CD4-positive, alpha-beta memory T cell (primary cell): ENCODE results near the gene FAM3A. TPM values are rescaled to one million over a fixed set of nuclear protein-coding genes. Genes with fewer than 3 reads are reported as not detected.

ENCODE experiments used
- CTCF ChIA-PET: fragments of 350-600 bp; sonication (Branson Sonifier 250); formaldehyde crosslinking; loops from one replicate; lab custom pipeline; 2021; ENCODE audit warnings: inconsistent platforms; ENCODE audit not compliant: partially characterized antibody; lab: Charles Lee
- POLR2A ChIA-PET: fragments of 350-600 bp; sonication (Branson Sonifier 250); formaldehyde crosslinking; loops from one replicate; lab custom pipeline; 2021; ENCODE audit not compliant: partially characterized antibody; lab: Charles Lee
- DNase-seq, 5 donors: peaks; one replicate each; pipeline versions ENCODE4 v3.0.0 to v3.0.0-alpha.2; 2020 to 2022; ENCODE audit warnings: mixed read lengths in 1 of 5
- H3K27ac ChIP-seq: one replicate; pipeline ENCODE4 v1.7.0; 2013; ENCODE audit warnings: low read depth, low read length
- H3K27me3 ChIP-seq: 2 replicates; pipeline ENCODE4 v1.7.0; 2013; ENCODE audit warnings: mild to moderate bottlenecking, low read length, moderate library complexity; ENCODE audit not compliant: insufficient read depth
- H3K36me3 ChIP-seq: 2 replicates; pipeline ENCODE4 v1.7.0; 2013; ENCODE audit warnings: mild to moderate bottlenecking, low read length, moderate library complexity; ENCODE audit not compliant: insufficient read depth
- H3K4me1 ChIP-seq: 2 replicates; pipeline ENCODE4 v1.7.0; 2013; ENCODE audit warnings: mild to moderate bottlenecking, low read length, moderate library complexity; ENCODE audit not compliant: insufficient read depth
- H3K4me3 ChIP-seq, 2 donors: one replicate each; pipeline ENCODE4 v1.7.0; 2013; ENCODE audit warnings: low read length in 2 of 2, mild to moderate bottlenecking in 1 of 2
- H3K9me3 ChIP-seq, 2 donors: one replicate each; pipeline ENCODE4 v1.7.0; 2013; ENCODE audit warnings: low read length in 2 of 2, control low read depth in 1 of 2; ENCODE audit not compliant: control insufficient read depth in 1 of 2
- H3K27ac Mint-ChIP-seq, 7 donors: one replicate each; pipeline ENCODE4 v1.8.0; 2020 to 2021; ENCODE audit warnings: mixed read lengths in 7 of 7, mild to moderate bottlenecking in 6 of 7, inconsistent platforms in 3 of 7, moderate library complexity in 3 of 7
- H3K27me3 Mint-ChIP-seq, 2 donors: one replicate each; pipeline ENCODE4 v1.8.0; 2020 to 2021; ENCODE audit warnings: mixed read lengths in 2 of 2
- H3K36me3 Mint-ChIP-seq, 2 donors: one replicate each; pipeline ENCODE4 v1.8.0; 2020 to 2021; ENCODE audit warnings: mixed read lengths in 2 of 2, inconsistent platforms in 1 of 2, mild to moderate bottlenecking in 1 of 2
- H3K4me1 Mint-ChIP-seq, 4 donors: one replicate each; pipeline ENCODE4 v1.8.0; 2020 to 2021; ENCODE audit warnings: mixed read lengths in 4 of 4, mild to moderate bottlenecking in 1 of 4
- H3K4me3 Mint-ChIP-seq, 8 donors: one replicate each; pipeline ENCODE4 v1.8.0; 2020 to 2021; ENCODE audit warnings: mixed read lengths in 8 of 8, mild to moderate bottlenecking in 7 of 8, moderate library complexity in 6 of 8, inconsistent platforms in 3 of 8
- H3K9me3 Mint-ChIP-seq, 8 donors: one replicate each; pipeline ENCODE4 v1.8.0; 2020 to 2021; ENCODE audit warnings: mixed read lengths in 8 of 8, mild to moderate bottlenecking in 5 of 8, inconsistent platforms in 3 of 8, moderate library complexity in 1 of 8
- intact Hi-C: fragments of 100-400 bp; cut with micrococcal nuclease; formaldehyde crosslinking; loops from one replicate; pipeline ENCODE4 v1.15.1; 2023
- polyA plus RNA-seq, 2 donors: library from polyadenylated mRNA; unstranded; fragments of 300-500 nt; fragmentation: Illumina TruSeq; gene quantifications; one replicate each; pipeline ENCODE4 v1.2.3, GENCODE V29; 2021
- total RNA-seq, 2 experiments: library from RNA; stranded (reverse); gene quantifications; one replicate each; pipeline ENCODE4 v1.2.3, GENCODE V29; 2021

Gene FAM3A
- total and polyA plus RNA-seq, 4 experiments from 2014 or later = 18.4 to 51.8 (median 35.6) TPM

GRCh38 chrX:154483325-154483724 lies 32.7 kb downstream of the FAM3A start:
- no peak overlapping the region for H3K27ac ChIP-seq
- ChIA-PET CTCF (no interaction called here), POLR2A (interaction anchor here (1.0 to 8.9 kb wide), 4 partner anchors 25 to 689 kb away, joined by 3 to 111 read pairs (median 20); partner anchors contain the start of genes IDH3G, PLXNA3, RPL10 and SSR4)
- H3K9me3 Mint-ChIP-seq = no peaks in the 10 kb centered on the region
- H3K4me3 ChIP-seq = no peak overlapping the region
- no peak for DNase-seq
- H3K36me3 ChIP-seq = no peaks in the 10 kb centered on the region
- peaks cover 0 to 5% of the 10 kb centered on the region in 2 donors for H3K36me3 Mint-ChIP-seq
- no peaks in the 10 kb centered on the region for H3K27me3 Mint-ChIP-seq
- H3K27me3 ChIP-seq = no peaks in the 10 kb centered on the region
- peaks cover 4 to 35% (median 12%) of the 10 kb centered on the region in 4 donors for H3K4me1 Mint-ChIP-seq
- peak overlapping the region in 2 of 8 donors; percentile 9 to 48 for H3K4me3 Mint-ChIP-seq
- intact Hi-C loops = no loop called here
- H3K27ac Mint-ChIP-seq = peak overlapping the region in 1 of 7 donors; percentile 6
- no peaks in the 10 kb centered on the region for H3K9me3 ChIP-seq
- peaks cover 39% of the 10 kb centered on the region for H3K4me1 ChIP-seq

GRCh38 chrX:154482786-154483185 lies 33.2 kb downstream of the FAM3A start:
- intact Hi-C loops = no loop called here
- DNase-seq = no peak
- ChIA-PET POLR2A (interaction anchor here (1.5 to 8.9 kb wide), 2 partner anchors 43 to 84 kb away, joined by 3 to 111 read pairs; partner anchors contain the start of gene RPL10), CTCF (no interaction called here)
- H3K27me3 Mint-ChIP-seq = no peaks in the 10 kb centered on the region
- H3K4me3 Mint-ChIP-seq = no peak overlapping the region
- H3K9me3 Mint-ChIP-seq = no peaks in the 10 kb centered on the region
- H3K36me3 Mint-ChIP-seq = peaks cover 0 to 5% of the 10 kb centered on the region in 2 donors
- H3K4me3 ChIP-seq = no peak overlapping the region
- H3K27me3 ChIP-seq = no peaks in the 10 kb centered on the region
- no peaks in the 10 kb centered on the region for H3K9me3 ChIP-seq
- peak overlapping the region in 1 of 7 donors; percentile 89 for H3K27ac Mint-ChIP-seq
- H3K4me1 Mint-ChIP-seq = peaks cover 5 to 30% (median 8%) of the 10 kb centered on the region in 4 donors
- H3K36me3 ChIP-seq = no peaks in the 10 kb centered on the region
- peaks cover 39% of the 10 kb centered on the region for H3K4me1 ChIP-seq
- no peak overlapping the region for H3K27ac ChIP-seq

- intact Hi-C loops = no loop called here
- CTCF ChIA-PET = interaction anchor here (1.2 kb wide), 1 partner anchor 45 kb away, joined by 3 read pairs; no protein-coding TSS in a partner anchor
Observed at GRCh38 chrX:154481911-154482601, 34.0 kb downstream of the FAM3A start.

GRCh38 chrX:154481195-154481594 lies 34.8 kb downstream of the FAM3A start:
- Mint-ChIP-seq H3K27me3 (no peaks in the 10 kb centered on the region), H3K4me3 (no peak overlapping the region), H3K27ac (peak overlapping the region in 1 of 7 donors; percentile 65), H3K4me1 (peaks cover 5 to 31% (median 10%) of the 10 kb centered on the region in 4 donors), H3K36me3 (peaks cover 0 to 2% of the 10 kb centered on the region in 2 donors), H3K9me3 (no peaks in the 10 kb centered on the region)
- Histone ChIP-seq H3K9me3 (no peaks in the 10 kb centered on the region), H3K36me3 (no peaks in the 10 kb centered on the region), H3K27me3 (no peaks in the 10 kb centered on the region), H3K4me3 (no peak overlapping the region), H3K27ac (no peak overlapping the region), H3K4me1 (peaks cover 38% of the 10 kb centered on the region)
- DNase-seq = no peak
- CTCF ChIA-PET = interaction anchor here (1.2 kb wide), 1 partner anchor 46 kb away, joined by 3 read pairs; no protein-coding TSS in a partner anchor
- POLR2A ChIA-PET = interaction anchor here (1.5 to 2.3 kb wide), 3 partner anchors 9 to 41 kb away, joined by 3 to 20 read pairs (median 5); partner anchors contain the start of genes FAM3A and SLC10A3
- intact Hi-C loops = no loop called here

More at GRCh38 chrX:154481911-154482601, 34.0 kb downstream of the FAM3A start:
- H3K27me3 ChIP-seq = no peaks in the 10 kb centered on the region
- H3K4me1 Mint-ChIP-seq = peaks cover 5 to 28% (median 11%) of the 10 kb centered on the region in 4 donors
- no peak for DNase-seq
- POLR2A ChIA-PET = interaction anchor here (1.5 to 1.6 kb wide), 2 partner anchors 35 to 42 kb away, joined by 3 to 5 read pairs; partner anchors contain the start of gene FAM3A
- peaks cover 0 to 4% of the 10 kb centered on the region in 2 donors for H3K36me3 Mint-ChIP-seq
- no peaks in the 10 kb centered on the region for H3K9me3 ChIP-seq
- H3K9me3 Mint-ChIP-seq = no peaks in the 10 kb centered on the region
- peak overlapping the region in 2 of 7 donors; percentile 15 to 89 for H3K27ac Mint-ChIP-seq
- H3K27ac ChIP-seq = no peak overlapping the region
- peaks cover 40% of the 10 kb centered on the region for H3K4me1 ChIP-seq
- no peaks in the 10 kb centered on the region for H3K27me3 Mint-ChIP-seq
- H3K4me3 ChIP-seq = no peak overlapping the region
- peak overlapping the region in 1 of 8 donors; percentile 24 for H3K4me3 Mint-ChIP-seq
- H3K36me3 ChIP-seq = no peaks in the 10 kb centered on the region

- ChIA-PET POLR2A (interaction anchor here (0.9 to 3.9 kb wide), 10 partner anchors 11 to 68 kb away, joined by 3 to 29 read pairs (median 4); partner anchors contain the start of genes ATP6AP1, PLXNA3 and SLC10A3), CTCF (interaction anchor here (1.3 kb wide), 1 partner anchor 47 kb away, joined by 3 read pairs; no protein-coding TSS in a partner anchor)
- Histone ChIP-seq H3K27me3 (no peaks in the 10 kb centered on the region), H3K9me3 (no peaks in the 10 kb centered on the region), H3K36me3 (no peaks in the 10 kb centered on the region), H3K4me3 (peak within 1 kb of the TSS in 1 of 2 donors; percentile 55), H3K27ac (peak within 1 kb of the TSS; percentile 76), H3K4me1 (peaks cover 21% of the 10 kb centered on the region)
- peak within 1 kb of the TSS; percentile 78 to 87 (median 83) for H3K4me3 Mint-ChIP-seq
- H3K4me1 Mint-ChIP-seq = peaks cover 5 to 19% (median 10%) of the 10 kb centered on the region in 4 donors
- no peaks in the 10 kb centered on the region for H3K27me3 Mint-ChIP-seq
- peak within 1 kb of the TSS; percentile 87 to 97 (median 91) for H3K27ac Mint-ChIP-seq
- H3K9me3 Mint-ChIP-seq = no peaks in the 10 kb centered on the region
- DNase-seq = peak; percentile 89 to 96 (median 94)
- H3K36me3 Mint-ChIP-seq = peaks cover 0 to 2% of the 10 kb centered on the region in 2 donors
- intact Hi-C loops = loop anchor here (1.0 to 10.0 kb wide), 5 partner anchors 11 to 64 kb away; partner anchors contain the start of genes FAM3A, FAM50A, SLC10A3 and TAFAZZIN
Observed at GRCh38 chrX:154478728-154479622, 37.1 kb downstream of the FAM3A start, which contains the start of gene LAGE3. LAGE3 (minus strand) TSS chrX:154479281; CDS start chrX:154478915, 366 bp downstream.

- Histone ChIP-seq H3K27ac (peak overlapping the region; percentile 76), H3K4me1 (peaks cover 20% of the 10 kb centered on the region), H3K9me3 (no peaks in the 10 kb centered on the region), H3K27me3 (no peaks in the 10 kb centered on the region), H3K36me3 (no peaks in the 10 kb centered on the region), H3K4me3 (peak overlapping the region in 1 of 2 donors; percentile 55)
- Mint-ChIP-seq H3K4me3 (peak overlapping the region; percentile 76 to 87 (median 83)), H3K9me3 (no peaks in the 10 kb centered on the region), H3K27ac (peak overlapping the region; percentile 82 to 91 (median 88)), H3K4me1 (peaks cover 5 to 23% (median 10%) of the 10 kb centered on the region in 4 donors), H3K27me3 (no peaks in the 10 kb centered on the region), H3K36me3 (peaks cover 0 to 7% of the 10 kb centered on the region in 2 donors)
- DNase-seq = no peak
- intact Hi-C loops = loop anchor here (2.0 to 10.0 kb wide), 3 partner anchors 21 to 63 kb away; partner anchors contain the start of genes FAM50A and TAFAZZIN
- POLR2A ChIA-PET = interaction anchor here (0.8 to 3.9 kb wide), 13 partner anchors 8 to 109 kb away, joined by 3 to 29 read pairs (median 4); partner anchors contain the start of genes ATP6AP1, IKBKG, PLXNA3 and RPL10
- CTCF ChIA-PET = no interaction called here
Observed at GRCh38 chrX:154477891-154478477, 38.0 kb downstream of the FAM3A start.
